Thoracic aorta (tissue), 2 donors: ENCODE results near the gene CENPB. TPM values are rescaled to one million over a fixed set of nuclear protein-coding genes. Genes with fewer than 3 reads are reported as not detected.

Experiments used
- ATAC-seq: fragments of 150-250 bp; one replicate; pipeline ENCODE4 v1.8.0; 2017; ENCODE audit warnings: low read depth; ENCODE audit not compliant: insufficient number of reproducible peaks, low FRiP score
- DNase-seq: peaks from one replicate; pipeline ENCODE4 v3.0.0-alpha.2; 2020; ENCODE audit warnings: low spot score
- H3K27ac ChIP-seq, 2 donors: fragments of 200-600 bp; sonication (generic); 1 replicate in 1 of 2; 2 replicates in 1 of 2; pipeline ENCODE4 v1.5.1; 2016; ENCODE audit warnings: mild to moderate bottlenecking in 2 of 2, moderate library complexity in 2 of 2
- H3K27me3 ChIP-seq: fragments of 200-600 bp; sonication (generic); replicated peaks from 2 replicates; pipeline ENCODE4 v1.6.0; 2016; ENCODE audit warnings: mild to moderate bottlenecking; ENCODE audit not compliant: insufficient read depth
- H3K36me3 ChIP-seq: fragments of 200-600 bp; sonication (generic); one replicate; pipeline ENCODE4 v1.5.1; 2016
- H3K4me1 ChIP-seq, 2 donors: fragments of 200-600 bp; sonication (generic); 1 replicate in 1 of 2; 2 replicates in 1 of 2; pipeline versions ENCODE4 v1.5.1 to v1.6.0; 2016; ENCODE audit warnings: low read depth in 2 of 2, mild to moderate bottlenecking in 1 of 2; ENCODE audit not compliant: control insufficient read depth in 1 of 2
- H3K4me3 ChIP-seq: fragments of 200-600 bp; sonication (generic); 2 replicates; pipeline ENCODE4 v1.5.1; 2016; ENCODE audit warnings: mild to moderate bottlenecking
- H3K9me3 ChIP-seq: fragments of 200-600 bp; sonication (generic); 2 replicates; pipeline ENCODE4 v1.5.1; 2016
- CTCF ChIP-seq: fragments of 200-600 bp; sonication (generic); IDR thresholded peaks from one replicate; pipeline ENCODE4 v1.5.1; 2019; ENCODE audit warnings: antibody characterized with exemption
- total RNA-seq, 2 donors: library from RNA; depleted of rRNA; stranded (reverse); fragments of >200 nt; gene quantifications; one replicate each; pipeline versions ENCODE4 v1.1.0 to v1.2.3, GENCODE V29; 2016

CENPB gene
- total RNA-seq, 2 donors from 2014 or later: 97.2 to 114 TPM

DNA sequence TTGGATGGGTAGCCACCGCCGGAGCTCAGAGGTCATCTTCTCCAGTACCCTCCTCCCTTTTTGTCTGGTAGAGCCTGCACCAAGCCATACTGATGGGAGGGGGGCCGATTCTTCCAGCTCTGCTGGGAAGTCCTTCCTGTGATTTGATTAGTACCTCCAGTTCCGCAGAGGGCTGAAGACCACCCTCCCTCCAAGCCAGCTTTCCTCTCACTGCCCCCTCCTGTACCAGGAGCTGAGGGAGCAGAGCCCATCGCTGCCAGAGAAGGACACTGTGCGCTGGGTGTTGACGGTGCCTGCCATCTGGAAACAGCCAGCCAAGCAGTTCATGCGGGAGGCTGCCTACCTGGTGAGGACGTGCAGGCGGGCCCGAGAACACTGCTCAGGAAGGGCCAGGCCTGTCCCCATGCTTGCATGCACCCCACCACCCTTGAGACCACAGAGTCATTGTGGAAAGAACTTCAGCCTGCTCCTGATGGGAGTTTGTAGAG lies 40.8 kb downstream of the CENPB start:
- ATAC-seq: no peak
- H3K27me3 ChIP-seq: no peaks in the 10 kb centered on the region
- H3K4me1 ChIP-seq: peaks cover 0 to 10% of the 10 kb centered on the region in 2 donors
- H3K4me3 ChIP-seq: no peak overlapping the region
- H3K9me3 ChIP-seq: no peaks in the 10 kb centered on the region
- H3K27ac ChIP-seq: no peak overlapping the region
- TF ChIP-seq CTCF: no peak
- H3K36me3 ChIP-seq: no peaks in the 10 kb centered on the region
- DNase-seq: no peak

DNA sequence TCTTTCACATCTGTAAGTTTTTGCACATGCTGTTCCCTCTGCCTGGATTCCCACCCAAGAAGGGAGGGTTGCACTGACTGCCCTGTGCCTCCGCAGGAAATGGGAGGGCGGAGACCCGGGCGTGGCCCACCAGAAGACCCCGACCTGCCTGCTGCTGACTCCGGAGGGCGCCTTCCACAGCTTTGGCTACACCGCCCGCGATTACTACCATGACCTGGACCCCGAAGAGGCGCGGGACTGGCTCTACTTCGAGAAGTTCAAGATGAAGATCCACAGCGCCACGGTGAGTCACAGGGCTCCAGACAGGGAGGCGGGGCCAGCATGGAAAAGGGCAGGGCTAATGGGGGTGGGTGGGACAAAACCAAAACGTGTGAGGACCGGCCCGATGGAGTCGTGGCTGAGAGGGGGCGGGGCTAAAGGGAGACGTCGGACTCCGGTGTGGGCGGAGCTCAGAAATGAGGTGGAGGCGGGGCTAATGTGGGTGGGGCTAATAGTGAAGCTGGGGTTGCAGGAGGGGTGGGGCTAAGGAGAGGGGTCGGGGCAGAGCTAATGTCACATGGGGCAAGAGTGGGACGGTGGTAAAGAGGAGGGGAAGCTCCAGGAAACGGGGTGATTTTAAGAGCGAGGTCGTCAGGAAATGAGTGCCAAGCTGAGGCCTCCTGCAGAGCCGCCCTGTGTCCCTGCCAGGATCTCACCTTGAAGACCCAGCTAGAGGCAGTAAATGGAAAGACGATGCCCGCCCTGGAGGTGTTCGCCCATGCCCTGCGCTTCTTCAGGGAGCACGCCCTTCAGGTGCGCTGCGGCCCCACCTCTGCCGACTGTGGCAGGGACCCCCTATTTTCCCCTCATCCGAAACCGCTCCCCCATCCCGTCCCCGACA lies 41.5 kb downstream of the CENPB start:
- Histone ChIP-seq H3K27me3 (no peaks in the 10 kb centered on the region), H3K4me1 (peaks cover 0 to 7% of the 10 kb centered on the region in 2 donors), H3K4me3 (peak overlapping the region; percentile 49), H3K27ac (no peak overlapping the region), H3K9me3 (no peaks in the 10 kb centered on the region), H3K36me3 (no peaks in the 10 kb centered on the region)
- no peak for TF ChIP-seq CTCF
- no peak for ATAC-seq
- no peak for DNase-seq

- H3K36me3 ChIP-seq: no peaks in the 10 kb centered on the region
Measured at GRCh38 chr20:3744037-3744436, 42.5 kb downstream of the CENPB start.

DNA sequence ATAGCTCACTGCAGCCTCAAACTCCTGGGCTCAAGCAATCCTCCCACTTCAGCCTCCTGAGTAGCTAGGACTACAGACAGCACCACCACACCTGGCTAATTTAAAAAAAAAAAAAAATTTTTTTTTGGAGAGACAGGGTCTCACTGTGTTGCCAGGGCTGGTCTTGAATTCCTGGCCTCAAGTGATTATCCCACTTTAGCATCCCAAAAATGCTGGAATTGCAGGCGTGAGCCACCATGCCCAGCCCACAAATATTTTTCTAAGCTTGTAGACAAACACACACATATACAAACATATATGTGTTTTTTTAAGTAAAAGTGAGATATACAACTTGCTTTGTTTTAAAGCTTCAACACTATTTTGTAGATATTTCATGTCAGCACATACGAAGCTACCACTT lies 43.3 kb downstream of the CENPB start:
- no peak for TF ChIP-seq CTCF
- ATAC-seq: no peak
- no peak overlapping the region for H3K27ac ChIP-seq

More at GRCh38 chr20:3744037-3744436, 42.5 kb downstream of the CENPB start:
- TF ChIP-seq CTCF: no peak
- no peak overlapping the region for H3K4me3 ChIP-seq
- no peaks in the 10 kb centered on the region for H3K27me3 ChIP-seq
- H3K9me3 ChIP-seq: no peaks in the 10 kb centered on the region
- no peak overlapping the region for H3K27ac ChIP-seq
- no peaks in the 10 kb centered on the region for H3K4me1 ChIP-seq
- no peak for ATAC-seq
- no peak for DNase-seq

GRCh38 chr20:3741836-3742458 lies 44.6 kb downstream of the CENPB start:
- ATAC-seq (no peak), DNase-seq (no peak)
- no peaks in the 10 kb centered on the region for H3K36me3 ChIP-seq
- no peak overlapping the region for H3K4me3 ChIP-seq
- H3K9me3 ChIP-seq: no peaks in the 10 kb centered on the region
- TF ChIP-seq CTCF: no peak
- H3K4me1 ChIP-seq: no peaks in the 10 kb centered on the region
- H3K27ac ChIP-seq: no peak overlapping the region
- H3K27me3 ChIP-seq: no peaks in the 10 kb centered on the region

More for the DNA sequence above, 43.3 kb downstream of the CENPB start:
- H3K27me3 ChIP-seq: no peaks in the 10 kb centered on the region
- no peak overlapping the region for H3K4me3 ChIP-seq
- H3K36me3 ChIP-seq: no peaks in the 10 kb centered on the region
- DNase-seq: no peak
- H3K9me3 ChIP-seq: no peaks in the 10 kb centered on the region
- H3K4me1 ChIP-seq: no peaks in the 10 kb centered on the region
